Neuron (in vitro differentiated cells): Measurements from ENCODE around the gene ACVR1.
"Not testable (repeated sequence)": the region's sequence is repeated elsewhere in the genome, so short reads cannot be mapped to it uniquely, and the experiment has no call there.

Experiments
- H2AFZ ChIP-seq: one replicate; pipeline ENCODE4 v1.6.1; 2013; ENCODE audit warnings: low read depth, mild to moderate bottlenecking, inconsistent platforms, low read length, moderate library complexity
- H3K27me3 ChIP-seq: one replicate; pipeline ENCODE4 v1.6.1; 2013; ENCODE audit warnings: low read length; ENCODE audit not compliant: insufficient read depth
- H3K36me3 ChIP-seq: one replicate; pipeline ENCODE4 v1.6.1; 2013; ENCODE audit warnings: low read length; ENCODE audit not compliant: insufficient read depth
- H3K4me1 ChIP-seq: one replicate; pipeline ENCODE4 v1.6.1; 2013; ENCODE audit warnings: low read length; ENCODE audit not compliant: insufficient read depth
- H3K4me3 ChIP-seq: 2 replicates; pipeline ENCODE4 v1.5.1; 2013; ENCODE audit warnings: mild to moderate bottlenecking, low read length, moderate library complexity
- H3K9me3 ChIP-seq: one replicate; pipeline ENCODE4 v1.6.1; 2013; ENCODE audit warnings: low read length

The ACVR1 gene

GRCh38 chr2:157827377-157827776, 48.8 kb downstream of the ACVR1 start:
- no peaks in the 10 kb centered on the region for H3K27me3 ChIP-seq
- no peaks in the 10 kb centered on the region for H3K36me3 ChIP-seq
- no peak overlapping the region for H3K4me3 ChIP-seq
- H2AFZ ChIP-seq = no peak overlapping the region
- H3K4me1 ChIP-seq = no peaks in the 10 kb centered on the region
- H3K9me3 ChIP-seq = no peaks in the 10 kb centered on the region

GRCh38 chr2:157826644-157827043, 49.5 kb downstream of the ACVR1 start:
- not testable (repeated sequence) for H3K4me1 ChIP-seq, H3K27me3 ChIP-seq, H2AFZ ChIP-seq, H3K36me3 ChIP-seq, H3K4me3 ChIP-seq, H3K9me3 ChIP-seq

- no peak overlapping the region for H2AFZ ChIP-seq
- no peak overlapping the region for H3K4me3 ChIP-seq
- H3K36me3 ChIP-seq = no peaks in the 10 kb centered on the region
- H3K4me1 ChIP-seq = no peaks in the 10 kb centered on the region
- H3K9me3 ChIP-seq = no peaks in the 10 kb centered on the region
- H3K27me3 ChIP-seq = no peaks in the 10 kb centered on the region
Measured at GRCh38 chr2:157825885-157826284, 50.2 kb downstream of the ACVR1 start.

- Histone ChIP-seq H3K36me3 (peaks cover 5% of the 10 kb centered on the region), H2AFZ (no peak overlapping the region)
Measured at GRCh38 chr2:157822993-157823392, 53.1 kb downstream of the ACVR1 start.

GRCh38 chr2:157822533-157822932, 53.6 kb downstream of the ACVR1 start:
- Histone ChIP-seq H3K4me1 (no peaks in the 10 kb centered on the region), H3K9me3 (peaks cover 4% of the 10 kb centered on the region), H3K4me3 (no peak overlapping the region), H3K36me3 (peaks cover 5% of the 10 kb centered on the region), H3K27me3 (no peaks in the 10 kb centered on the region), H2AFZ (no peak overlapping the region)

More at GRCh38 chr2:157822993-157823392, 53.1 kb downstream of the ACVR1 start:
- peaks cover 4% of the 10 kb centered on the region for H3K9me3 ChIP-seq
- no peaks in the 10 kb centered on the region for H3K4me1 ChIP-seq
- no peaks in the 10 kb centered on the region for H3K27me3 ChIP-seq
- H3K4me3 ChIP-seq = no peak overlapping the region

- Histone ChIP-seq H2AFZ (no peak overlapping the region), H3K27me3 (no peaks in the 10 kb centered on the region), H3K9me3 (peaks cover 4% of the 10 kb centered on the region), H3K4me1 (no peaks in the 10 kb centered on the region), H3K36me3 (peaks cover 12% of the 10 kb centered on the region), H3K4me3 (no peak overlapping the region)
Measured at GRCh38 chr2:157821519-157822131, 54.5 kb downstream of the ACVR1 start.

GRCh38 chr2:157820193-157820592, 55.9 kb downstream of the ACVR1 start:
- no peaks in the 10 kb centered on the region for H3K4me1 ChIP-seq
- H3K4me3 ChIP-seq = no peak overlapping the region
- peaks cover 20% of the 10 kb centered on the region for H3K36me3 ChIP-seq
- H2AFZ ChIP-seq = no peak overlapping the region
- H3K9me3 ChIP-seq = peaks cover 4% of the 10 kb centered on the region
- no peaks in the 10 kb centered on the region for H3K27me3 ChIP-seq

- Histone ChIP-seq H3K9me3 (peaks cover 4% of the 10 kb centered on the region), H3K27me3 (no peaks in the 10 kb centered on the region)
Measured at GRCh38 chr2:157819761-157820160, 56.4 kb downstream of the ACVR1 start.

GRCh38 chr2:157818227-157818626, 57.9 kb downstream of the ACVR1 start:
- Histone ChIP-seq H3K4me1 (no peaks in the 10 kb centered on the region), H3K4me3 (no peak overlapping the region), H3K27me3 (no peaks in the 10 kb centered on the region), H3K36me3 (peaks cover 20% of the 10 kb centered on the region), H3K9me3 (peaks cover 4% of the 10 kb centered on the region), H2AFZ (no peak overlapping the region)

More at GRCh38 chr2:157819761-157820160, 56.4 kb downstream of the ACVR1 start:
- Histone ChIP-seq H3K36me3 (peaks cover 20% of the 10 kb centered on the region), H3K4me3 (no peak overlapping the region), H2AFZ (no peak overlapping the region), H3K4me1 (no peaks in the 10 kb centered on the region)

GRCh38 chr2:157815421-157815820, 60.7 kb downstream of the ACVR1 start:
- Histone ChIP-seq H2AFZ (no peak overlapping the region), H3K4me1 (no peaks in the 10 kb centered on the region), H3K36me3 (peaks cover 22% of the 10 kb centered on the region), H3K4me3 (no peak overlapping the region), H3K27me3 (no peaks in the 10 kb centered on the region), H3K9me3 (peaks cover 4% of the 10 kb centered on the region)

GRCh38 chr2:157813467-157813866, 62.7 kb downstream of the ACVR1 start:
- Histone ChIP-seq H3K9me3 (no peaks in the 10 kb centered on the region), H3K36me3 (peaks cover 21% of the 10 kb centered on the region), H3K27me3 (no peaks in the 10 kb centered on the region)

GRCh38 chr2:157810037-157810436, 66.1 kb downstream of the ACVR1 start:
- Histone ChIP-seq H3K4me3 (no peak overlapping the region), H2AFZ (no peak overlapping the region), H3K4me1 (no peaks in the 10 kb centered on the region), H3K27me3 (no peaks in the 10 kb centered on the region), H3K36me3 (peaks cover 4% of the 10 kb centered on the region), H3K9me3 (no peaks in the 10 kb centered on the region)

More at GRCh38 chr2:157813467-157813866, 62.7 kb downstream of the ACVR1 start:
- Histone ChIP-seq H2AFZ (no peak overlapping the region), H3K4me1 (no peaks in the 10 kb centered on the region), H3K4me3 (no peak overlapping the region)

- H3K27me3 ChIP-seq = no peaks in the 10 kb centered on the region
- H3K9me3 ChIP-seq = no peaks in the 10 kb centered on the region
- no peaks in the 10 kb centered on the region for H3K4me1 ChIP-seq
- no peak overlapping the region for H3K4me3 ChIP-seq
- no peak overlapping the region for H2AFZ ChIP-seq
- peaks cover 4% of the 10 kb centered on the region for H3K36me3 ChIP-seq
Measured at GRCh38 chr2:157809212-157809611, 66.9 kb downstream of the ACVR1 start.

GRCh38 chr2:157808421-157808820, 67.7 kb downstream of the ACVR1 start:
- Histone ChIP-seq H2AFZ (no peak overlapping the region), H3K27me3 (no peaks in the 10 kb centered on the region), H3K4me1 (no peaks in the 10 kb centered on the region), H3K4me3 (no peak overlapping the region), H3K36me3 (peaks cover 4% of the 10 kb centered on the region), H3K9me3 (no peaks in the 10 kb centered on the region)
